Keratinocyte (primary cell): Measurements from ENCODE around the gene LSAMP.

Experiments
- EZH2 ChIP-seq: IDR thresholded peaks from one replicate; pipeline ENCODE4 v1.6.1; 2012; ENCODE audit warnings: inconsistent platforms, mild to moderate bottlenecking, low read length, moderate library complexity
- TF ChIP-seq, protein P1 (sequence below), 3 experiments: IDR thresholded peaks in 1 of 3; conservative IDR thresholded peaks in 1 of 3; optimal IDR thresholded peaks in 1 of 3; 2 replicates in 2 of 3; 3 replicates in 1 of 3; pipeline versions ENCODE3 to v1.5.1; 2011; ENCODE audit warnings: low read length in 3 of 3, mild to moderate bottlenecking in 3 of 3, moderate library complexity in 2 of 3, control low read depth in 1 of 3, inconsistent platforms in 1 of 3; ENCODE audit not compliant: insufficient read depth in 2 of 3; ENCODE audit errors: extremely low read depth in 1 of 3

GRCh38 chr3:116039651-116039985 lies 405.7 kb downstream of the LSAMP start:
- TF ChIP-seq, protein P1, sequence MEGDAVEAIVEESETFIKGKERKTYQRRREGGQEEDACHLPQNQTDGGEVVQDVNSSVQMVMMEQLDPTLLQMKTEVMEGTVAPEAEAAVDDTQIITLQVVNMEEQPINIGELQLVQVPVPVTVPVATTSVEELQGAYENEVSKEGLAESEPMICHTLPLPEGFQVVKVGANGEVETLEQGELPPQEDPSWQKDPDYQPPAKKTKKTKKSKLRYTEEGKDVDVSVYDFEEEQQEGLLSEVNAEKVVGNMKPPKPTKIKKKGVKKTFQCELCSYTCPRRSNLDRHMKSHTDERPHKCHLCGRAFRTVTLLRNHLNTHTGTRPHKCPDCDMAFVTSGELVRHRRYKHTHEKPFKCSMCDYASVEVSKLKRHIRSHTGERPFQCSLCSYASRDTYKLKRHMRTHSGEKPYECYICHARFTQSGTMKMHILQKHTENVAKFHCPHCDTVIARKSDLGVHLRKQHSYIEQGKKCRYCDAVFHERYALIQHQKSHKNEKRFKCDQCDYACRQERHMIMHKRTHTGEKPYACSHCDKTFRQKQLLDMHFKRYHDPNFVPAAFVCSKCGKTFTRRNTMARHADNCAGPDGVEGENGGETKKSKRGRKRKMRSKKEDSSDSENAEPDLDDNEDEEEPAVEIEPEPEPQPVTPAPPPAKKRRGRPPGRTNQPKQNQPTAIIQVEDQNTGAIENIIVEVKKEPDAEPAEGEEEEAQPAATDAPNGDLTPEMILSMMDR (optimal IDR thresholded peaks at IDR 0.05 in 1 of 3, IDR thresholded peaks at IDR 0.05 in 1 of 3, conservative IDR thresholded peaks at IDR 0.05 in 1 of 3; ENCODE audit: extremely low read depth in 1 of 3, insufficient read depth in 2 of 3, low read length in 3 of 3): no peak
- no peak for TF ChIP-seq EZH2
